Aorta (tissue), 5 donors: ENCODE data around the gene KCTD3. TPM values are rescaled to one million over a fixed set of nuclear protein-coding genes. Genes with fewer than 3 reads are reported as not detected.

Source experiments
- ATAC-seq: fragments of 200-7000 bp; cut with Tn5 transposase; one replicate; pipeline ENCODE4 v1.9.1; 2022; ENCODE audit warnings: moderate library complexity; ENCODE audit not compliant: low FRiP score
- DNase-seq, 2 donors: peaks; one replicate each; pipeline ENCODE4 v3.0.0-alpha.2; 2020
- H3K27ac ChIP-seq, 2 donors: one replicate each; pipeline ENCODE4 v1.5.1; 2013; ENCODE audit warnings: low read length in 2 of 2, mild to moderate bottlenecking in 2 of 2, moderate library complexity in 2 of 2, control low read depth in 1 of 2, inconsistent platforms in 1 of 2, low read depth in 1 of 2
- H3K27me3 ChIP-seq, 2 donors: one replicate each; pipeline ENCODE4 v1.6.1; 2013; ENCODE audit warnings: control low read depth in 1 of 2, low read length in 1 of 2, mild to moderate bottlenecking in 1 of 2, moderate library complexity in 1 of 2; ENCODE audit not compliant: insufficient read depth in 2 of 2, control insufficient read depth in 1 of 2
- H3K36me3 ChIP-seq, 2 donors: one replicate each; pipeline ENCODE4 v1.6.1; 2013; ENCODE audit warnings: control low read depth in 1 of 2, low read length in 1 of 2, mild to moderate bottlenecking in 1 of 2; ENCODE audit not compliant: insufficient read depth in 2 of 2, control insufficient read depth in 1 of 2
- H3K4me1 ChIP-seq, 2 donors: one replicate each; pipeline ENCODE4 v1.6.1; 2013; ENCODE audit warnings: low read length in 2 of 2, control low read depth in 1 of 2, mild to moderate bottlenecking in 1 of 2, moderate library complexity in 1 of 2; ENCODE audit not compliant: insufficient read depth in 2 of 2, control insufficient read depth in 1 of 2
- H3K4me3 ChIP-seq, 2 donors: one replicate each; pipeline ENCODE4 v1.5.1; 2013; ENCODE audit warnings: low read length in 2 of 2, control low read depth in 1 of 2, mild to moderate bottlenecking in 1 of 2
- H3K9me3 ChIP-seq: one replicate; pipeline ENCODE4 v1.6.1; 2013; ENCODE audit warnings: mild to moderate bottlenecking, low read length; ENCODE audit not compliant: control insufficient read depth
- WGBS, 2 donors: extraction: QIAGEN DNeasy Blood & Tissue Kit; methylation state at CpG; one replicate each; pipeline ENCODE4 v1.1.7; 2013; 5-methylcytosine and 5-hydroxymethylcytosine counted together
- intact Hi-C, 2 donors: fragments of 100-400 bp; cut with DNase I; formaldehyde crosslinking; loops; one replicate each; pipeline versions ENCODE4 v1.14.2 to v1.15.0; 2022
- long read RNA-seq, 2 donors: library from polyadenylated mRNA; unstranded; transcript quantifications; one replicate each; pipeline ENCODE4 v2.0.0, GENCODE V29; 2020 to 2021
- polyA plus RNA-seq, 2 donors: library from polyadenylated mRNA; stranded (reverse); fragments of 200-250 nt; gene quantifications; one replicate each; pipeline ENCODE4 v1.2.3, GENCODE V29; 2013
- total RNA-seq, 2 donors: library from RNA; stranded (reverse); fragmentation: NEBNext Ultra II Directional; extraction: Animal tissue kit (Norgen Biotek cat#: 25700); gene quantifications; one replicate each; pipeline ENCODE4 v1.2.1, GENCODE V29; 2021
- donor health status: healthy with polysubstance abuse.
- donor health status: Bipolar disorder and iron deficiency.
- donor health status: DM: no; HTN: no; CAD: no.
- donor health status: DM: no; HTN: no; CAD: no.
- donor health status: DM: yes; HTN: yes; CAD: no.

The KCTD3 gene
- total RNA-seq (10 to 100 TPM; 35.3 to 39.7 TPM), polyA plus RNA-seq (10 to 100 TPM; 20.2 to 29.4 TPM)
- long read RNA-seq, donor 1, partial matches to known transcripts, result 11 of 14 reads
- long read RNA-seq, donor 1, other reads (novel, unspliced or antisense), result 0 of 14 reads
- long read RNA-seq, donor 2, transcript KCTD3-201 (18 exons, 3,931 nt), result major isoform, 16 of 36 reads
- long read RNA-seq, donor 2, partial matches to known transcripts, result 5 of 36 reads
- long read RNA-seq, donor 2, other reads (novel, unspliced or antisense), result 13 of 36 reads

DNA sequence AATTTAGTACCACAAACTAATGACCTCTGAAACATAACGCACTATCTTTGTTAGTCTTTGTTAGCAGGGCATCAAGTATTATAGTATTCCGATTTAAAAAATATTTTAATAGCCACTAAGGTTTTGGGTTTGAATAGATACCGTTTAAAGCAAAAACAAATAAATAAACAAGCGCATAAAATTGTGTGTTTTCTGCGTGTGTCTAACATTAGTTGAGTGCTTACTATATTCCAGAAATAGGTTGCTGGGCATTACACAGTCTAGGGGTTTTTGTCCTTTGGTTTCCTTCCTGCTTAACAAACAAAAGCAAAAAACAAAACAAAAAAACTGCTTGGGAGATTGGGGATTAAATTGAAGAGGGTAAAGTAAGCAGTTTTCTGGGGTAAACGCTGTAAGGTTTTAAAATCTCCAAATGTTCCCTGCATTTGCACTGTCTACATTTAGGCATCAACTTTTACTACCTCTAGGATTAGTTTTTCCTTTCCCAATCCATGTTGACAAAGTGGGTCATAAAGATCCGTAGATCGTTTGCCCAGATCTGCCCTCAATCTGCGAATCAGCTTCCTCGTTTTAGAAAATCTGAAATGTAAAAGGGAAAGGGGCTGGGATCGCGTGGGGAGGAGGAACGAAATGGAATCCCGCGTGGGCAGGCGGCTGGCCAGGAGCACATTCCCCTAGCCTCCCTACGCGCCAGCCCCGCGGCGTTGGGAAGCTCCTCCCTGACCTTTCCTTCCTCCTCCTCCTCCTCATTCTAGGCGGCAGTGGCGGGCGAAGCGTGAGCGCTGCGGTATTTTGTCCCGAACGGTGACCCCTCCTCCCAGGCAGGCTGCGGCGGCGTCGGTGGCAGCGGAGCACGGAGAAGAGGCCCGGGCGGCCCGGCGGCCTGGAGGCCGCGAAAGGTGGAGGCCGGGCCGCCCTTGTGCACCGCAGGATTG, at the start of gene KCTD3:
Gene KCTD3, plus strand, starts transcription at position 749 of the 935 bp plus-strand sequence. CDS start 382 bp downstream, outside the sequence.
- WGBS, 2 donors, result 8 to 12% methylated on average over 29 to 44 of the region's 44 CpGs
- peaks cover 0 to 3% of the 10 kb centered on the region in 2 donors for H3K4me1 ChIP-seq
- H3K27ac ChIP-seq, result peak within 1 kb of the TSS; percentile 49 to 83
- peak within 1 kb of the TSS; percentile 54 to 96 for H3K4me3 ChIP-seq
- intact Hi-C loops, result loop anchor here in 1 of 2 donors (5.0 kb wide), 1 partner anchor 35 kb away; no protein-coding TSS in a partner anchor
- ATAC-seq (peak; percentile 92), DNase-seq (peak; percentile 88 to 93)
- H3K36me3 ChIP-seq, result no peaks in the 10 kb centered on the region
- no peaks in the 10 kb centered on the region for H3K9me3 ChIP-seq
- no peaks in the 10 kb centered on the region for H3K27me3 ChIP-seq

- H3K27ac ChIP-seq, result no peak overlapping the region
- H3K4me1 ChIP-seq, result no peaks in the 10 kb centered on the region
- ATAC-seq (no peak), DNase-seq (no peak)
- no peaks in the 10 kb centered on the region for H3K36me3 ChIP-seq
- intact Hi-C loops, result no loop called here
- WGBS, 2 donors, result 49 to 51% methylated on average over 4 of the region's 4 CpGs
- no peaks in the 10 kb centered on the region for H3K27me3 ChIP-seq
- H3K4me3 ChIP-seq, result no peak overlapping the region
- no peaks in the 10 kb centered on the region for H3K9me3 ChIP-seq
These were observed 49.6 kb upstream of the KCTD3 start for GRCh38 chr1:215517441-215517891.

DNA sequence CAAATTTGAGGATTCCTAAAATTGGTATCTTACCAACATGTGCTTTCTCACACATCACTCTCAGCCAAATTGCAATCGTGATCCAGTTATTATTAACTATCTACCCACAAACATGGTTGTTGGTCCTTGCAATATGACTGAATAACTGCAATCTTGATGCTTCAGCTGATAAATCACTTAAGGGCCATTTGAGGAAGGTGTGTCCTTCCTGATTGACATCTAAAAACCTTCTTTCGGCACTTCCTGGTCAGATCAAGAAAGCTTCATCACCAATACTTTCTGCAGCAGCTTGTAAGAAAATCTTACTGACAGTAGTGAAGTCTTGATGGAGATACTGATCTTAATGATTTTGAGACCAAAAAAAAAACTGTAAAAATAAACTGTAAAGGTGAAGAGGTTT, 48.5 kb upstream of the KCTD3 start:
- DNase-seq, result no peak
- H3K27me3 ChIP-seq, result no peaks in the 10 kb centered on the region

GRCh38 chr1:215521279-215521678, 45.8 kb upstream of the KCTD3 start:
- 91 to 93% methylated on average over 3 of the region's 3 CpGs for WGBS, 2 donors
- DNase-seq (no peak), ATAC-seq (no peak)
- no peaks in the 10 kb centered on the region for H3K9me3 ChIP-seq
- no peaks in the 10 kb centered on the region for H3K4me1 ChIP-seq
- H3K27me3 ChIP-seq, result no peaks in the 10 kb centered on the region
- no peak overlapping the region for H3K4me3 ChIP-seq
- H3K36me3 ChIP-seq, result no peaks in the 10 kb centered on the region
- intact Hi-C loops, result loop anchor here in 1 of 2 donors (5.0 kb wide), 1 partner anchor 859 kb away; no protein-coding TSS in a partner anchor
- H3K27ac ChIP-seq, result no peak overlapping the region

More for the DNA sequence above, 48.5 kb upstream of the KCTD3 start:
- no peak overlapping the region for H3K4me3 ChIP-seq
- no peak overlapping the region for H3K27ac ChIP-seq
- ATAC-seq, result no peak
- H3K9me3 ChIP-seq, result no peaks in the 10 kb centered on the region
- intact Hi-C loops, result no loop called here
- no peaks in the 10 kb centered on the region for H3K36me3 ChIP-seq
- 72 to 78% methylated on average over 2 of the region's 2 CpGs for WGBS, 2 donors
- H3K4me1 ChIP-seq, result no peaks in the 10 kb centered on the region

DNA sequence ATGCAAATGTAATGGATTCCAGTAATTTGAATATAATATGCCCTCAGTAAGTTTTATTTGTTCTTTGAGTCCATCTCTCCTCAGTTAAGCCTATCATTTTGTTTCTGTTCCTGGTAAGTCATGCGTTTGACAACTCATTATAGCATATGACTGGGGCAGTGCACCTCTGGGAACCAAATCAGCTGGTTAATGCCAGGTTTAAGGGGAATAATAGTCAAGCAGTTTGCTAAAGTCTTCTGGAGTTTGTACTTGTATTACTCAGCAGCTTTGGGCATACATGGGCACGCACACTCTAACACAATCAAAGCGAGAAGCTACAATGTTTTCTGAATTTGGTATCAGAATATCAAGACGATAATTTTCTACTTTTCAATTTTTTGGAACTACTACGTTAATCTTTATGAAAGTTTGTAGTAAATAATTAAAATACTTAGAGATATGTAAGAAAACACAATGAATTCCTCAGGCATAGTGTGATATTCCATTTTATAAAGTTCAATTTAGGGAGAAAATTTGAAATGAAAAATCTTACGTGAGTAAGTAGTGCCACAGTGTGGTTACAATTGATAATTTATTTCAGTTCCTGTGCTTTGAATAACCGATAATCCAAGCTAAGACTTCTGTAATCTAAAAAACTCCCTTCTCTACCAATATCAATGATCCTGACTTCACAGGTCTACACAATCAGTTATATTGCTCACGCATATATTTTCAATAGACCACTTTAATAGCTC, 43.8 kb upstream of the KCTD3 start:
- Histone ChIP-seq H3K27me3 (no peaks in the 10 kb centered on the region), H3K4me3 (no peak overlapping the region), H3K9me3 (no peaks in the 10 kb centered on the region), H3K36me3 (no peaks in the 10 kb centered on the region), H3K4me1 (no peaks in the 10 kb centered on the region), H3K27ac (no peak overlapping the region)
- 52 to 58% methylated on average over 8 of the region's 8 CpGs for WGBS, 2 donors
- intact Hi-C loops, result loop anchor here in 1 of 2 donors (5.0 kb wide), 1 partner anchor 861 kb away; no protein-coding TSS in a partner anchor
- no peak for DNase-seq
- no peak for ATAC-seq

DNA sequence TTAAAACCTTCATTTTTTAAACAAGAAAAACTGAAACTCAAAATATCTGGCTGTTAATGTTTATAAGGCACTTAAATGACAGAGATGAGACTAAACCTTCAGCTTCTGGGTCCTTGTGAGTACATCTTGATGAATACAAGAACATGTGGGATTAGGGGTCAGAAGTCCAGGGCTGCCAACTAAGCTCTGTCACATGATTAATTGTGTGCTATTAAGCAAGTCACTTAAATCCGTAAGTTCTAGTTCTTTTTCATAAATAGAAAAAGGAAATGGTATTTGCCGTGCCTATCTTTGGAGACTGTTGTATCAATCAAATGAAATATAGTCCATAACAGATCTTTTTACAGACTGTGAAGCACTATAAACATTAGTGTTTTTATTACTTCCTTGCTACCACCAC, 43.2 kb upstream of the KCTD3 start:
- 8 to 24% methylated on average over 2 of the region's 2 CpGs for WGBS, 2 donors
- no peak for DNase-seq
- Histone ChIP-seq H3K27me3 (no peaks in the 10 kb centered on the region), H3K36me3 (no peaks in the 10 kb centered on the region), H3K4me1 (no peaks in the 10 kb centered on the region), H3K4me3 (no peak overlapping the region), H3K27ac (no peak overlapping the region), H3K9me3 (no peaks in the 10 kb centered on the region)
- no peak for ATAC-seq
- intact Hi-C loops, result loop anchor here in 1 of 2 donors (5.0 kb wide), 1 partner anchor 862 kb away; no protein-coding TSS in a partner anchor

DNA sequence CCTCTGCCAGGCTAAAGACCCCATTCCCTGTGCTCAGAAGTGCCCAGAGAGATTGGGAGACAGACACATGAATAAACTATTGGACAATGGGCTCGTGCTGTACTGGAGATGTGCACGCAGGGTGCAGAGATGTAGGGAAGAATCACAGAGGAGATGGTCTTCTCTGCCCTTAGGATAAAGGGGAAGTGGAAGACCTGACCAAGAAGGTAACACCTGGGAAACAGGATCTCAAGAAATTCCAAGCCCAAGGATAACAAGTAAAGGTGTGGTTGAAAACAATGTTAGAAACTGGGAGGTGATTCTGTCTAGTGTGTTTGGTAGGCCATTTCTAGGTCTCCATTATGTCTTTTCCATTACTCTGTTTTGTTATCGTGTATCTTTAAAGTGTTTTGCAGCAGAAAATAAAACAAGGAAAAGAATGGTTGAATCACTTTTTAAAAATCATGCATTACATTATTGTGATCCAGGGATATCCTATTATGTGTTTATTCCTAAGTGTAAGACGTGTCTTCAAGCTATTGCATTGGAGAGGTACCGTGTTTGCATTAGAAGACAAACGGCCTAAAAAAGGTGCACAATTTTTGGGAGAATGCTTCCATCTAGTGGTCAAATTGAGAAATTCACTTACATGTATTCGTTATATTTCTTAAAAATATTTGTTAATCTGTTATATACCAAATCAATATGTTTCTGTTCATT, 40.8 kb upstream of the KCTD3 start:
- DNase-seq, result no peak
- no peak for ATAC-seq
- intact Hi-C loops, result loop anchor here in 1 of 2 donors (5.0 kb wide), 1 partner anchor 899 kb away; no protein-coding TSS in a partner anchor
- H3K27ac ChIP-seq, result no peak overlapping the region
- H3K9me3 ChIP-seq, result no peaks in the 10 kb centered on the region
- 34 to 35% methylated on average over 7 of the region's 7 CpGs for WGBS, 2 donors
- H3K4me1 ChIP-seq, result no peaks in the 10 kb centered on the region
- no peaks in the 10 kb centered on the region for H3K36me3 ChIP-seq
- no peaks in the 10 kb centered on the region for H3K27me3 ChIP-seq
- no peak overlapping the region for H3K4me3 ChIP-seq

DNA sequence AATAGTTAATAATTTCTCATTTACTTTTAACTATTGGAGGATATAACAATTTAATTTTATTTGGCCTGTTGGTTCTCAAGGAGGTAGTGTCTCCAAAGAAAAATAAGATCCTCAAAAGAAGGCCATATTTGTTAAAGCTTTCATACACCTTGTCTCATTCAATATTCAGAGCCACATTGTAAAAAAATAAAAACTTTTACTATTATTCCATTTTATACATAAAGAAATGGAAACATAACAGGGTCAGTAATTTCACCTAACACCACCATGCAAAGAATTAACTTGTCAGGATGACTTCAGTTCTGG, 40.3 kb upstream of the KCTD3 start:
- Histone ChIP-seq H3K4me3 (no peak overlapping the region), H3K36me3 (no peaks in the 10 kb centered on the region), H3K9me3 (no peaks in the 10 kb centered on the region), H3K4me1 (no peaks in the 10 kb centered on the region), H3K27me3 (no peaks in the 10 kb centered on the region), H3K27ac (no peak overlapping the region)
- intact Hi-C loops, result loop anchor here in 1 of 2 donors (5.0 kb wide), 1 partner anchor 899 kb away; no protein-coding TSS in a partner anchor
- DNase-seq (no peak), ATAC-seq (no peak)
